GM23338 (cell line): ENCODE results near the gene USP35. TPM values are rescaled to one million over a fixed set of nuclear protein-coding genes. Genes with fewer than 3 reads are reported as not detected.

Experiments
- ATAC-seq: fragments of 200-7000 bp; cut with Tn5 transposase; 3 replicates; pipeline ENCODE4 v1.9.1; 2020
- DNase-seq: peaks from one replicate; pipeline ENCODE4 v3.0.0-alpha.2; 2015; ENCODE audit warnings: low spot score
- H2AFZ ChIP-seq: fragments of 200-600 bp; sonication (generic); 2 replicates; pipeline ENCODE4 v1.8.0; 2016; ENCODE audit warnings: antibody characterized with exemption, mild to moderate bottlenecking, moderate library complexity
- H3F3A ChIP-seq: fragments of 200-600 bp; sonication (generic); replicated peaks from 2 replicates; pipeline ENCODE4 v1.8.0; 2017; ENCODE audit warnings: antibody characterized with exemption, mixed run types, low read depth
- H3K27ac ChIP-seq: fragments of 200-600 bp; sonication (generic); 2 replicates; pipeline ENCODE4 v1.6.1; 2016; ENCODE audit warnings: low read depth
- H3K27me3 ChIP-seq: fragments of 200-600 bp; sonication (generic); 2 replicates; pipeline ENCODE4 v1.8.0; 2016; ENCODE audit warnings: mild to moderate bottlenecking, mixed run types, moderate library complexity; ENCODE audit not compliant: insufficient read depth
- H3K36me3 ChIP-seq: fragments of 200-600 bp; sonication (generic); 2 replicates; pipeline ENCODE4 v1.8.0; 2016; ENCODE audit warnings: mild to moderate bottlenecking; ENCODE audit not compliant: insufficient read depth
- H3K4me1 ChIP-seq: fragments of 200-600 bp; sonication (generic); 2 replicates; pipeline ENCODE4 v1.8.0; 2016; ENCODE audit warnings: mild to moderate bottlenecking, moderate library complexity; ENCODE audit not compliant: insufficient read depth
- H3K4me2 ChIP-seq: fragments of 200-600 bp; sonication (generic); 2 replicates; pipeline ENCODE4 v1.7.1; 2017; ENCODE audit warnings: mixed run types
- H3K4me3 ChIP-seq: fragments of 200-600 bp; sonication (generic); 2 replicates; pipeline ENCODE4 v1.6.1; 2016; ENCODE audit warnings: mixed run types
- H3K79me2 ChIP-seq: fragments of 200-600 bp; sonication (generic); replicated peaks from 2 replicates; pipeline ENCODE4 v1.8.0; 2017; ENCODE audit warnings: mild to moderate bottlenecking; ENCODE audit not compliant: insufficient read depth
- H3K9me2 ChIP-seq: fragments of 200-600 bp; sonication (generic); 2 replicates; pipeline ENCODE4 v1.8.0; 2017; ENCODE audit not compliant: insufficient read depth
- H4K20me1 ChIP-seq: fragments of 200-600 bp; sonication (generic); replicated peaks from 2 replicates; pipeline ENCODE4 v1.8.0; 2017; ENCODE audit warnings: mild to moderate bottlenecking; ENCODE audit not compliant: insufficient read depth
- H3K27ac Mint-ChIP-seq: 2 replicates; pipeline ENCODE4 v1.8.0; 2020; ENCODE audit warnings: inconsistent platforms, mild to moderate bottlenecking, moderate library complexity, mixed read lengths
- H3K27me3 Mint-ChIP-seq: 3 replicates; pipeline ENCODE4 v1.8.0; 2022; ENCODE audit warnings: low read depth, mild to moderate bottlenecking, moderate library complexity, mixed read lengths, inconsistent platforms; ENCODE audit not compliant: insufficient read depth, poor library complexity
- H3K36me3 Mint-ChIP-seq: 3 replicates; pipeline ENCODE4 v1.8.0; 2021; ENCODE audit warnings: low read depth, mild to moderate bottlenecking, inconsistent platforms, moderate library complexity, mixed read lengths
- H3K4me1 Mint-ChIP-seq: 3 replicates; pipeline ENCODE4 v1.8.0; 2020; ENCODE audit warnings: mild to moderate bottlenecking, inconsistent platforms, mixed read lengths
- H3K4me3 Mint-ChIP-seq: 3 replicates; pipeline ENCODE4 v1.8.0; 2021; ENCODE audit warnings: moderate library complexity, mild to moderate bottlenecking, inconsistent platforms, mixed read lengths
- H3K9me3 Mint-ChIP-seq: 3 replicates; pipeline ENCODE4 v1.8.0; 2020; ENCODE audit warnings: moderate library complexity, mild to moderate bottlenecking, inconsistent platforms, mixed read lengths
- EZH2 ChIP-seq: fragments of 200-600 bp; sonication (generic); IDR thresholded peaks from one replicate; pipeline ENCODE4 v1.8.0; 2017; ENCODE audit warnings: antibody characterized with exemption, mild to moderate bottlenecking, low read depth; ENCODE audit not compliant: unreplicated experiment
- EZH2phosphoT487 ChIP-seq: fragments of 200-600 bp; sonication (generic); IDR thresholded peaks from one replicate; pipeline ENCODE4 v1.8.1; 2018; ENCODE audit warnings: antibody characterized with exemption; ENCODE audit not compliant: unreplicated experiment
- JUNB ChIP-seq: IDR thresholded peaks from one replicate; pipeline ENCODE4 v1.6.1; 2016; ENCODE audit warnings: antibody characterized with exemption; ENCODE audit not compliant: unreplicated experiment
- POLR2AphosphoS5 ChIP-seq: IDR thresholded peaks from 2 replicates; pipeline ENCODE4 v1.6.1; 2016; ENCODE audit warnings: antibody characterized with exemption, low read depth
- STAT1 ChIP-seq: IDR thresholded peaks from one replicate; pipeline ENCODE4 v1.6.1; 2016; ENCODE audit warnings: antibody characterized with exemption; ENCODE audit not compliant: unreplicated experiment
- polyA plus RNA-seq: library from polyadenylated mRNA; unstranded; fragments of >200 nt; fragmentation: Nextera tagmentation; extraction: Ambion mirVana; gene quantifications from 2 replicates; pipeline ENCODE4 v1.2.1, GENCODE V29; 2016
- total RNA-seq: library from RNA; depleted of rRNA; stranded (reverse); fragments of >200 nt; shearing (Covaris generic); gene quantifications from 2 replicates; pipeline ENCODE4 v1.2.3, GENCODE V29; 2014
- TF ChIP-seq, protein P1 (sequence below), 2 experiments: fragments of 200-600 bp in 1 of 2; sonication (generic) in 1 of 2; conservative IDR thresholded peaks; 2 replicates each; pipeline versions ENCODE4 v1.5.1 to v1.6.1; 2016 to 2017; ENCODE audit warnings: antibody characterized with exemption in 2 of 2, low read depth in 2 of 2, mild to moderate bottlenecking in 2 of 2, moderate library complexity in 1 of 2
- TF ChIP-seq, protein P2 (sequence below): IDR thresholded peaks from one replicate; pipeline ENCODE4 v1.6.1; 2018; ENCODE audit warnings: antibody characterized with exemption; ENCODE audit not compliant: unreplicated experiment
- TF ChIP-seq, protein P3 (sequence below): fragments of 250-450 bp; sonication (Bioruptor Pico); IDR thresholded peaks from 2 replicates; pipeline ENCODE4 v1.5.0; 2020; ENCODE audit warnings: mild to moderate bottlenecking, moderate library complexity

The USP35 gene
- total and polyA plus RNA-seq, 2 experiments from 2014 or later, result 2.5 to 10.7 TPM

DNA sequence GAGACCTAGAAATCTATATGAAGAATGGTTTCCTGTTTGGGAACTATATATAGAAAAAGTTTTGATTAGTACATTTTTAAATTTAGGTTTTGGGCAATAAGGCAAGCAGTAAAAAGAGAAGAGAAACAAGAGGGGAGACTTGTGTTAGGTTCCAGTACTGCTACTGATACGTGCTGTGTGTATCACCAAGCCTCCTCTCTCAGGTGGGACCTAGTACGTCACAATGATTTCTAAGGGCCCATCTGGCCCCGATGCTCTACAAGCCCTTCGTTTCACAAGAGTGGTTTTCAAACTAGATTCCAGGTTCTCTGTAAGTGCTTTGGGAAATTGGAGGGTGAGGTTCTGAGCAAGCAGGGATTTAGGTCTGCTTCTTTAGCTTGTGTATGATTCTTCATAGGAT is 39.2 kb downstream of the USP35 start:
- Histone ChIP-seq H3K4me3 (no peak overlapping the region), H3K4me2 (no peak overlapping the region), H3K4me1 (no peaks in the 10 kb centered on the region), H3K36me3 (no peaks in the 10 kb centered on the region), H3F3A (no peaks in the 10 kb centered on the region), H3K79me2 (no peaks in the 10 kb centered on the region), H4K20me1 (no peaks in the 10 kb centered on the region), H2AFZ (no peak overlapping the region), H3K27ac (no peak overlapping the region), H3K9me2 (no peaks in the 10 kb centered on the region), H3K27me3 (no peaks in the 10 kb centered on the region)
- Mint-ChIP-seq H3K27me3 (peaks cover 4% of the 10 kb centered on the region), H3K27ac (no peak overlapping the region), H3K4me3 (no peak overlapping the region), H3K4me1 (no peaks in the 10 kb centered on the region), H3K36me3 (peaks cover 2% of the 10 kb centered on the region; the same call in 1 of the 3 replicates), H3K9me3 (no peaks in the 10 kb centered on the region)
- TF ChIP-seq, protein P1, sequence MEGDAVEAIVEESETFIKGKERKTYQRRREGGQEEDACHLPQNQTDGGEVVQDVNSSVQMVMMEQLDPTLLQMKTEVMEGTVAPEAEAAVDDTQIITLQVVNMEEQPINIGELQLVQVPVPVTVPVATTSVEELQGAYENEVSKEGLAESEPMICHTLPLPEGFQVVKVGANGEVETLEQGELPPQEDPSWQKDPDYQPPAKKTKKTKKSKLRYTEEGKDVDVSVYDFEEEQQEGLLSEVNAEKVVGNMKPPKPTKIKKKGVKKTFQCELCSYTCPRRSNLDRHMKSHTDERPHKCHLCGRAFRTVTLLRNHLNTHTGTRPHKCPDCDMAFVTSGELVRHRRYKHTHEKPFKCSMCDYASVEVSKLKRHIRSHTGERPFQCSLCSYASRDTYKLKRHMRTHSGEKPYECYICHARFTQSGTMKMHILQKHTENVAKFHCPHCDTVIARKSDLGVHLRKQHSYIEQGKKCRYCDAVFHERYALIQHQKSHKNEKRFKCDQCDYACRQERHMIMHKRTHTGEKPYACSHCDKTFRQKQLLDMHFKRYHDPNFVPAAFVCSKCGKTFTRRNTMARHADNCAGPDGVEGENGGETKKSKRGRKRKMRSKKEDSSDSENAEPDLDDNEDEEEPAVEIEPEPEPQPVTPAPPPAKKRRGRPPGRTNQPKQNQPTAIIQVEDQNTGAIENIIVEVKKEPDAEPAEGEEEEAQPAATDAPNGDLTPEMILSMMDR (conservative IDR thresholded peaks at IDR 0.05; ENCODE audit: low read depth in 2 of 2), result no peak
- TF ChIP-seq STAT1, result no peak
- no peak for TF ChIP-seq POLR2AphosphoS5
- no peak for TF ChIP-seq EZH2phosphoT487
- TF ChIP-seq, protein P2, sequence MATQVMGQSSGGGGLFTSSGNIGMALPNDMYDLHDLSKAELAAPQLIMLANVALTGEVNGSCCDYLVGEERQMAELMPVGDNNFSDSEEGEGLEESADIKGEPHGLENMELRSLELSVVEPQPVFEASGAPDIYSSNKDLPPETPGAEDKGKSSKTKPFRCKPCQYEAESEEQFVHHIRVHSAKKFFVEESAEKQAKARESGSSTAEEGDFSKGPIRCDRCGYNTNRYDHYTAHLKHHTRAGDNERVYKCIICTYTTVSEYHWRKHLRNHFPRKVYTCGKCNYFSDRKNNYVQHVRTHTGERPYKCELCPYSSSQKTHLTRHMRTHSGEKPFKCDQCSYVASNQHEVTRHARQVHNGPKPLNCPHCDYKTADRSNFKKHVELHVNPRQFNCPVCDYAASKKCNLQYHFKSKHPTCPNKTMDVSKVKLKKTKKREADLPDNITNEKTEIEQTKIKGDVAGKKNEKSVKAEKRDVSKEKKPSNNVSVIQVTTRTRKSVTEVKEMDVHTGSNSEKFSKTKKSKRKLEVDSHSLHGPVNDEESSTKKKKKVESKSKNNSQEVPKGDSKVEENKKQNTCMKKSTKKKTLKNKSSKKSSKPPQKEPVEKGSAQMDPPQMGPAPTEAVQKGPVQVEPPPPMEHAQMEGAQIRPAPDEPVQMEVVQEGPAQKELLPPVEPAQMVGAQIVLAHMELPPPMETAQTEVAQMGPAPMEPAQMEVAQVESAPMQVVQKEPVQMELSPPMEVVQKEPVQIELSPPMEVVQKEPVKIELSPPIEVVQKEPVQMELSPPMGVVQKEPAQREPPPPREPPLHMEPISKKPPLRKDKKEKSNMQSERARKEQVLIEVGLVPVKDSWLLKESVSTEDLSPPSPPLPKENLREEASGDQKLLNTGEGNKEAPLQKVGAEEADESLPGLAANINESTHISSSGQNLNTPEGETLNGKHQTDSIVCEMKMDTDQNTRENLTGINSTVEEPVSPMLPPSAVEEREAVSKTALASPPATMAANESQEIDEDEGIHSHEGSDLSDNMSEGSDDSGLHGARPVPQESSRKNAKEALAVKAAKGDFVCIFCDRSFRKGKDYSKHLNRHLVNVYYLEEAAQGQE, result no peak
- no peak for TF ChIP-seq JUNB
- TF ChIP-seq, protein P3, sequence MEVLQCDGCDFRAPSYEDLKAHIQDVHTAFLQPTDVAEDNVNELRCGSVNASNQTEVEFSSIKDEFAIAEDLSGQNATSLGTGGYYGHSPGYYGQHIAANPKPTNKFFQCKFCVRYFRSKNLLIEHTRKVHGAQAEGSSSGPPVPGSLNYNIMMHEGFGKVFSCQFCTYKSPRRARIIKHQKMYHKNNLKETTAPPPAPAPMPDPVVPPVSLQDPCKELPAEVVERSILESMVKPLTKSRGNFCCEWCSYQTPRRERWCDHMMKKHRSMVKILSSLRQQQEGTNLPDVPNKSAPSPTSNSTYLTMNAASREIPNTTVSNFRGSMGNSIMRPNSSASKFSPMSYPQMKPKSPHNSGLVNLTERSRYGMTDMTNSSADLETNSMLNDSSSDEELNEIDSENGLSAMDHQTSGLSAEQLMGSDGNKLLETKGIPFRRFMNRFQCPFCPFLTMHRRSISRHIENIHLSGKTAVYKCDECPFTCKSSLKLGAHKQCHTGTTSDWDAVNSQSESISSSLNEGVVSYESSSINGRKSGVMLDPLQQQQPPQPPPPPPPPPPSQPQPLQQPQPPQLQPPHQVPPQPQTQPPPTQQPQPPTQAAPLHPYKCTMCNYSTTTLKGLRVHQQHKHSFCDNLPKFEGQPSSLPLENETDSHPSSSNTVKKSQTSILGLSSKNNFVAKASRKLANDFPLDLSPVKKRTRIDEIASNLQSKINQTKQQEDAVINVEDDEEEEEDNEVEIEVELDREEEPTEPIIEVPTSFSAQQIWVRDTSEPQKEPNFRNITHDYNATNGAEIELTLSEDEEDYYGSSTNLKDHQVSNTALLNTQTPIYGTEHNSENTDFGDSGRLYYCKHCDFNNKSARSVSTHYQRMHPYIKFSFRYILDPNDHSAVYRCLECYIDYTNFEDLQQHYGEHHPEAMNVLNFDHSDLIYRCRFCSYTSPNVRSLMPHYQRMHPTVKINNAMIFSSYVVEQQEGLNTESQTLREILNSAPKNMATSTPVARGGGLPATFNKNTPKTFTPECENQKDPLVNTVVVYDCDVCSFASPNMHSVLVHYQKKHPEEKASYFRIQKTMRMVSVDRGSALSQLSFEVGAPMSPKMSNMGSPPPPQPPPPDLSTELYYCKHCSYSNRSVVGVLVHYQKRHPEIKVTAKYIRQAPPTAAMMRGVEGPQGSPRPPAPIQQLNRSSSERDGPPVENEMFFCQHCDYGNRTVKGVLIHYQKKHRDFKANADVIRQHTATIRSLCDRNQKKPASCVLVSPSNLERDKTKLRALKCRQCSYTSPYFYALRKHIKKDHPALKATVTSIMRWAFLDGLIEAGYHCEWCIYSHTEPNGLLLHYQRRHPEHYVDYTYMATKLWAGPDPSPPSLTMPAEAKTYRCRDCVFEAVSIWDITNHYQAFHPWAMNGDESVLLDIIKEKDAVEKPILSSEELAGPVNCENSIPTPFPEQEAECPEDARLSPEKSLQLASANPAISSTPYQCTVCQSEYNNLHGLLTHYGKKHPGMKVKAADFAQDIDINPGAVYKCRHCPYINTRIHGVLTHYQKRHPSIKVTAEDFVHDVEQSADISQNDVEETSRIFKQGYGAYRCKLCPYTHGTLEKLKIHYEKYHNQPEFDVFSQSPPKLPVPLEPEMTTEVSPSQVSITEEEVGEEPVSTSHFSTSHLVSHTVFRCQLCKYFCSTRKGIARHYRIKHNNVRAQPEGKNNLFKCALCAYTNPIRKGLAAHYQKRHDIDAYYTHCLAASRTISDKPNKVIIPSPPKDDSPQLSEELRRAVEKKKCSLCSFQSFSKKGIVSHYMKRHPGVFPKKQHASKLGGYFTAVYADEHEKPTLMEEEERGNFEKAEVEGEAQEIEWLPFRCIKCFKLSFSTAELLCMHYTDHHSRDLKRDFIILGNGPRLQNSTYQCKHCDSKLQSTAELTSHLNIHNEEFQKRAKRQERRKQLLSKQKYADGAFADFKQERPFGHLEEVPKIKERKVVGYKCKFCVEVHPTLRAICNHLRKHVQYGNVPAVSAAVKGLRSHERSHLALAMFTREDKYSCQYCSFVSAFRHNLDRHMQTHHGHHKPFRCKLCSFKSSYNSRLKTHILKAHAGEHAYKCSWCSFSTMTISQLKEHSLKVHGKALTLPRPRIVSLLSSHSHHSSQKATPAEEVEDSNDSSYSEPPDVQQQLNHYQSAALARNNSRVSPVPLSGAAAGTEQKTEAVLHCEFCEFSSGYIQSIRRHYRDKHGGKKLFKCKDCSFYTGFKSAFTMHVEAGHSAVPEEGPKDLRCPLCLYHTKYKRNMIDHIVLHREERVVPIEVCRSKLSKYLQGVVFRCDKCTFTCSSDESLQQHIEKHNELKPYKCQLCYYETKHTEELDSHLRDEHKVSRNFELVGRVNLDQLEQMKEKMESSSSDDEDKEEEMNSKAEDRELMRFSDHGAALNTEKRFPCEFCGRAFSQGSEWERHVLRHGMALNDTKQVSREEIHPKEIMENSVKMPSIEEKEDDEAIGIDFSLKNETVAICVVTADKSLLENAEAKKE (CRISPR knock-in tag), result no peak
- no peak for TF ChIP-seq EZH2
- ATAC-seq (no peak), DNase-seq (no peak)
